Ovary (tissue), 9 donors: ENCODE data around the gene CACNA1D. TPM values are rescaled to one million over a fixed set of nuclear protein-coding genes. Genes with fewer than 3 reads are reported as not detected.

Source experiments
- DNase-seq, 5 donors: peaks; one replicate each; pipeline ENCODE4 v3.0.0-alpha.2; 2019 to 2020
- H3K27ac ChIP-seq, 2 donors: fragments of 200-600 bp; one replicate each; pipeline versions ENCODE4 v1.5.1 to v1.8.0; 2019 to 2022
- H3K27me3 ChIP-seq: fragments of 200-600 bp; one replicate; pipeline ENCODE4 v1.8.0; 2022
- H3K36me3 ChIP-seq: fragments of 200-600 bp; sonication (generic); one replicate; pipeline ENCODE4 v1.5.1; 2019
- H3K4me1 ChIP-seq: one replicate; pipeline ENCODE4 v1.8.1; 2013; ENCODE audit warnings: mild to moderate bottlenecking, moderate library complexity; ENCODE audit not compliant: insufficient read depth
- H3K4me3 ChIP-seq: fragments of 200-600 bp; sonication (generic); one replicate; pipeline ENCODE4 v1.5.1; 2017
- H3K9me3 ChIP-seq, 2 donors: fragments of 200-600 bp in 1 of 2; sonication (generic) in 1 of 2; one replicate each; pipeline versions ENCODE4 v1.5.1 to v1.8.1; 2013 to 2019; ENCODE audit warnings: mild to moderate bottlenecking in 1 of 2, moderate library complexity in 1 of 2
- CTCF ChIP-seq, 3 donors: fragments of 450-650 bp in 2 of 3; fragments of 200-600 bp in 1 of 3; IDR thresholded peaks; one replicate each; pipeline versions ENCODE4 v1.5.1 to v1.8.0; 2016 to 2022; ENCODE audit warnings: antibody characterized with exemption in 3 of 3, mild to moderate bottlenecking in 1 of 3
- EP300 ChIP-seq: sonication (generic); formaldehyde crosslinking; IDR thresholded peaks from one replicate; pipeline ENCODE4 v1.6.1; 2017; ENCODE audit warnings: antibody characterized with exemption
- POLR2A ChIP-seq: fragments of 450-650 bp; IDR thresholded peaks from one replicate; pipeline ENCODE4 v1.6.1; 2017; ENCODE audit warnings: antibody characterized with exemption, mild to moderate bottlenecking, moderate library complexity
- WGBS, 3 donors: extraction: QIAGEN DNeasy Blood & Tissue Kit in 1 of 3; methylation state at CpG; one replicate each; pipeline versions ENCODE4 v1.1.5 to v1.1.7; 2013 to 2017; 5-methylcytosine and 5-hydroxymethylcytosine counted together
- intact Hi-C, 4 donors: fragments of 100-400 bp; cut with DNase I; formaldehyde crosslinking; loops; one replicate each; pipeline versions ENCODE4 v1.11.0 to v1.15.1; 2022 to 2023
- polyA plus RNA-seq, 2 donors: library from polyadenylated mRNA; stranded (reverse); fragments of 200-250 nt in 1 of 2; fragments of 350-450 nt in 1 of 2; fragmentation: Illumina TruSeq in 1 of 2; extraction: RNeasy Lipid Tissue Mini Kit (QIAGEN cat#74804) in 1 of 2; gene quantifications; one replicate each; pipeline ENCODE4 v1.2.3, GENCODE V29; 2013 to 2014
- total RNA-seq, 7 donors: library from RNA; depleted of rRNA in 2 of 7; stranded (reverse); fragments of >200 nt in 2 of 7; fragmentation: NEBNext Ultra II Directional in 3 of 7; extraction: Animal tissue kit (Norgen Biotek cat#: 25700) in 3 of 7; gene quantifications; one replicate each; pipeline versions ENCODE4 v1.1.0 to v1.2.4, GENCODE V29; 2016 to 2023
- donor health status: DM: no; HTN: no; CAD: no; lungs with moderate emphysema.
- donor health status: DM: no; HTN: no; CAD: no.
- donor health status: Bipolar disorder and iron deficiency.
- donor health status: DM: yes; HTN: yes; CAD: no.
- donor health status: DM: no; HTN: no; CAD: no.
- donor health status: DM: yes; HTN: yes; CAD: no.

Gene CACNA1D
- total and polyA plus RNA-seq, 9 donors: 0.23 to 9.3 (median 5.1) TPM

- no peak for DNase-seq
- intact Hi-C loops: no loop called here
- Histone ChIP-seq H3K4me1 (no peaks in the 10 kb centered on the region), H3K27me3 (no peaks in the 10 kb centered on the region), H3K4me3 (no peak overlapping the region), H3K9me3 (no peaks in the 10 kb centered on the region), H3K27ac (no peak overlapping the region), H3K36me3 (no peaks in the 10 kb centered on the region)
- WGBS, 3 donors: 72 to 77% (median 76%) methylated on average over 11 of the region's 11 CpGs
- TF ChIP-seq POLR2A (no peak), CTCF (IDR thresholded peaks at IDR 0.05) (no peak), EP300 (no peak)
Measured at GRCh38 chr3:53675942-53676341, 181.5 kb downstream of the CACNA1D start.

GRCh38 chr3:53677413-53677812, 183.0 kb downstream of the CACNA1D start:
- WGBS, 3 donors: 50 to 54% (median 52%) methylated on average over 4 of the region's 4 CpGs
- Histone ChIP-seq H3K4me1 (no peaks in the 10 kb centered on the region), H3K27me3 (no peaks in the 10 kb centered on the region), H3K27ac (no peak overlapping the region), H3K4me3 (no peak overlapping the region), H3K36me3 (no peaks in the 10 kb centered on the region), H3K9me3 (no peaks in the 10 kb centered on the region)
- intact Hi-C loops: no loop called here
- TF ChIP-seq CTCF (IDR thresholded peaks at IDR 0.05) (no peak), POLR2A (no peak), EP300 (no peak)
- DNase-seq: no peak

DNA sequence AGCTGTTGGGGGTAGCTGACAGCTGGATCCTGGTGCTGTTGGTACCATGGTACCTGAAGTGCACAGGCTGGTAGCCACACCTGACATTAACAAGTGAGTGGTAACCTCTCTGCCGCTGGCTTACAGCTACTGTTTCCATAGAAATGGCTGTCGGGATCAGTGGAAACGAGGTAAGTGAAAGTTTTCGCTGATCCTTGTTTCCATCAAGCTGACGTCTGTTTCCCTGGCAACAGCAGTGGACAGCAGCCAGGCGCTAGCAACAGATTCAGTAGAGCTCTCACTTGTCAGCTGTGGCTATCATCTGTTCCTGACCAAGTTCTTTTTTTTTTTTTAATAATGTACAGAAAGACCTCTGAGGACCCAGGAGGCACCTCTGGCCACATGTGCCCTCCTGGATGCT, 185.6 kb downstream of the CACNA1D start:
- no peaks in the 10 kb centered on the region for H3K36me3 ChIP-seq
- intact Hi-C loops: no loop called here
- TF ChIP-seq POLR2A: no peak
- H3K9me3 ChIP-seq: no peaks in the 10 kb centered on the region
- DNase-seq: peak; percentile 47 to 71 (median 53)
- H3K27ac ChIP-seq: no peak overlapping the region
- H3K4me1 ChIP-seq: no peaks in the 10 kb centered on the region
- no peak overlapping the region for H3K4me3 ChIP-seq
- H3K27me3 ChIP-seq: no peaks in the 10 kb centered on the region
- WGBS, 3 donors: 5 to 11% (median 6%) methylated on average over 6 of the region's 6 CpGs

GRCh38 chr3:53682807-53683206, 188.4 kb downstream of the CACNA1D start:
- 29 to 38% (median 37%) methylated on average over 3 of the region's 3 CpGs for WGBS, 3 donors
- intact Hi-C loops: no loop called here
- no peak for DNase-seq
- no peaks in the 10 kb centered on the region for H3K4me1 ChIP-seq
- no peaks in the 10 kb centered on the region for H3K27me3 ChIP-seq
- H3K9me3 ChIP-seq: no peaks in the 10 kb centered on the region
- H3K36me3 ChIP-seq: no peaks in the 10 kb centered on the region
- no peak overlapping the region for H3K4me3 ChIP-seq
- H3K27ac ChIP-seq: no peak overlapping the region
- TF ChIP-seq EP300 (no peak), POLR2A (no peak), CTCF (IDR thresholded peaks at IDR 0.05) (no peak)

- H3K4me1 ChIP-seq: no peaks in the 10 kb centered on the region
- 80 to 87% (median 85%) methylated on average over 6 of the region's 6 CpGs for WGBS, 3 donors
- no peaks in the 10 kb centered on the region for H3K9me3 ChIP-seq
- H3K36me3 ChIP-seq: no peaks in the 10 kb centered on the region
- TF ChIP-seq POLR2A (no peak), EP300 (no peak), CTCF (IDR thresholded peaks at IDR 0.05) (no peak)
- no peak overlapping the region for H3K4me3 ChIP-seq
- DNase-seq: no peak
- intact Hi-C loops: no loop called here
- H3K27ac ChIP-seq: no peak overlapping the region
- H3K27me3 ChIP-seq: no peaks in the 10 kb centered on the region
Measured at GRCh38 chr3:53688066-53688465, 193.7 kb downstream of the CACNA1D start.
